ENCODE data around the gene JARID2. TPM values are rescaled to one million over a fixed set of nuclear protein-coding genes. Genes with fewer than 3 reads are reported as not detected.

The JARID2 gene
- total and polyA plus RNA-seq, 12 donors = 2.3 to 11.6 (median 8.7) TPM

DNA sequence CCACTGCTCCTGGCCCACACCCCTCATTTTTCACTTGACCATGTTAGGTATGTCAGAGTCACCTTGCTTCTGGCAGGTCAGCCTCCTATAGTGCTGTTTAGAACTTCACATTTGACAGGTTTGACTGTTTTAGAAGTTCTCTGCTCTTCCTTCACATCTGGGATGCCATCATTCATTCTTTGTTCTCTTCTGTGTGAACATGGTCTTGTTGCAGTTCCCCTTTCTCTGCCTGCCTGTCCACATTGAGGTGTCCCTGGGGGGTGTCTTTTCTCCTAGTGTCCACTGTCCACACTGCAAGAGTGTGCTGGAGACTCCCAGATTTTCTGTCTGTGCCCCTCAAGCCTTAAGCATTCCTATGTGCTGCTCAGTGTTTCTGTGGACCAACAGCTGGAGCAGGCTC is 89.5 kb downstream of the JARID2 start:
- intact Hi-C loops (cut with DNase I) = no loop called here
- H3K9me3 ChIP-seq = no peaks in the 10 kb centered on the region
- H3K4me1 ChIP-seq = peaks cover 0 to 71% (median 34%) of the 10 kb centered on the region in 9 donors
- no peak overlapping the region for H3K4me3 ChIP-seq
- H3K36me3 ChIP-seq = no peaks in the 10 kb centered on the region
- DNase-seq (no peak), ATAC-seq (no peak)
- no peaks in the 10 kb centered on the region for H3K27me3 ChIP-seq
- H3K27ac ChIP-seq = no peak overlapping the region
- no peak for TF ChIP-seq CTCF (IDR thresholded peaks at IDR 0.05)

- Histone ChIP-seq H3K27ac (no peak overlapping the region), H3K4me3 (no peak overlapping the region), H3K4me1 (peaks cover 0 to 71% (median 29%) of the 10 kb centered on the region in 9 donors), H3K27me3 (no peaks in the 10 kb centered on the region), H3K9me3 (no peaks in the 10 kb centered on the region), H3K36me3 (no peaks in the 10 kb centered on the region)
- no peak for TF ChIP-seq CTCF (IDR thresholded peaks at IDR 0.05)
- DNase-seq = no peak
- ATAC-seq = no peak
- WGBS, 2 donors = 91 to 92% methylated on average over 4 of the region's 4 CpGs
- intact Hi-C loops (cut with DNase I) = no loop called here
Measured at GRCh38 chr6:15335916-15336315, 90.0 kb downstream of the JARID2 start.

DNA sequence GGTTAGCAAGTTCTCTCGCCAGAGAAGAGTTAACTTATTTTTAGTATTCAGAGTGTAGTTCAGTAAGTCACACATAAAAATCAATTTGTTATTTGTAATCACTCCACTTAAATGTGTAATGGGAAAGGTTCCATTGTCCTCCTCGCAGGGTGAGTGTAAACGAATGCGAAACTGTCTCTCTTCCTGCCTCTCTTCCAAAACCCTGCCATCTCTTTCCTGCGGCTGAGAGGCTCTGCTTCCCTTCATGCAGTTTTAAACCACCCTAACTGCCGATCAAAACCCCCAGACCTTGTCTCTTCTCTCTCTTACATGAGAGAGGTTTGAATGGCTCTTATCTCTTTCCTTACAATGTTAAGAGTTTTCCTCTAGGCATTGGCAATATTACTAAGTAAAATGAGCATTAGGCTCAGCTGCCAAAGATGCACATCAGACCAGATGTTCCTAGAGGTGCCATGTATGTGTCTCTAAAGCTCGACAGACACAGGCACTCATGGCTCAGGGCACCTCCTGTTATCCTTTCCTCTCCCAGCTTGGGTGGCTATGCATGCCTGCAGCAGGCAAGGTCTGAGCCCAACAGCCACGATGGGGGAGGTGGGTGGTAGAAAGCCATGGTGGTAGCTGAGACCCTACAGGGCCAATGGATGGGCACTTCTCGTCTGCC is 91.2 kb downstream of the JARID2 start:
- intact Hi-C loops (cut with DNase I) = no loop called here
- 65 to 76% methylated on average over 9 of the region's 9 CpGs for WGBS, 2 donors
- DNase-seq = no peak
- Histone ChIP-seq H3K9me3 (no peaks in the 10 kb centered on the region), H3K27ac (no peak overlapping the region), H3K36me3 (no peaks in the 10 kb centered on the region), H3K27me3 (no peaks in the 10 kb centered on the region), H3K4me1 (peaks cover 0 to 71% (median 20%) of the 10 kb centered on the region in 9 donors), H3K4me3 (no peak overlapping the region)
- TF ChIP-seq CTCF (IDR thresholded peaks at IDR 0.05) = no peak
- no peak for ATAC-seq

DNA sequence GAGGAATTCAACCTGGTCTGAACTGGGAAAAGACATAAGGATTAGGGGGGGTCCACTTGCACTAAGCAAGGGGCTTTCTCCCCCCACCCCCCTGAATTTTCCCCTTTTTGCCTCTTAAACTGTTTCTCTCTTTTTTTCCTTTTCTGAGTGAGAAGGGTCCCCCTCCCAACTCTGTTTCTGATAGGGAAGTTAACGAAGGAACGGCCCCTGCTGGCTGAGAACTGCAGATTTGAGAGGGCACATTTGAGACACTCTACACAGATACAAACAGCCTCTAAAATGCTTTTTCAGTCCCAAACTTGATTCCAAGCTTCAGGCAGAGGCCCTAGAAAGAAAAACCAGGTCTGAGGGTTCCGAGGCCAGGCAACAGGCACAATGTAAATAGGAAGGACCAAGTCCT is 91.7 kb downstream of the JARID2 start:
- intact Hi-C loops (cut with DNase I) = no loop called here
- no peak for TF ChIP-seq CTCF (IDR thresholded peaks at IDR 0.05)
- ATAC-seq = no peak
- Histone ChIP-seq H3K9me3 (no peaks in the 10 kb centered on the region), H3K36me3 (no peaks in the 10 kb centered on the region), H3K4me3 (no peak overlapping the region), H3K4me1 (peaks cover 0 to 73% (median 15%) of the 10 kb centered on the region in 9 donors), H3K27me3 (no peaks in the 10 kb centered on the region), H3K27ac (no peak overlapping the region)
- DNase-seq = no peak
- 85 to 94% methylated on average over 3 of the region's 3 CpGs for whole genome bisulfite sequencing, 2 donors

All from heart right ventricle (tissue), 16 donors.